ENCODE measurements around the gene HS3ST4.

- TF ChIP-seq CTCF (IDR thresholded peaks at IDR 0.05) (no peak), POLR2A (IDR thresholded peaks at IDR 0.05) (no peak)
Observed at GRCh38 chr16:26134588-26134987, 442.8 kb downstream of the HS3ST4 start.

Measured in tibial nerve (tissue), 3 donors.